T-helper 1 cell (primary cell): ENCODE data around the gene QSOX2.

Experiments
- DNase-seq, 5 donors: peaks; one replicate each; pipeline ENCODE4 v3.0.0-alpha.2; 2012 to 2020

QSOX2 gene

GRCh38 chr9:136235709-136236455 lies 9.7 kb downstream of the QSOX2 start:
- no peak for DNase-seq

- no peak for DNase-seq
These were observed 10.4 kb downstream of the QSOX2 start for GRCh38 chr9:136235171-136235570.

DNA sequence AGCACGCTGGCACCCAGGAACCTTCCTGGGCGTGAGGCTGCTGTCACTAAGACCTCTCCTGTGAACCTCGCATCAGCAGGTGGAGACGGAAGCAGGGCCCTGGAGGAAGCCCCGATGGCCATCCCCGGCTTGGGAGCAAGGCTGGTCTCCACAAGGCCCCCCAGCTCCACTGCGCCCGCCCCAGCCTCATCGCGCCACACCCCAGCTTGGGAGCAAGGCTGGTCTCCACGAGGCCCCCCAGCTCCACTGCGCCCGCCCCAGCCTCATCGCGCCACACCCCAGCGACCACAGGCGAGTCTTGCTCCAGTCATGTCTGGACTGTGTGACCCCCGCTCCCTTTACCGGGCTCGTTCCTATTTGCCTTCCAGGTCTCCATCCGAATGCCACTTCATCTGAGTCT lies 11.0 kb downstream of the QSOX2 start:
- no peak for DNase-seq

GRCh38 chr9:136233868-136234267 lies 11.7 kb downstream of the QSOX2 start:
- no peak for DNase-seq

- DNase-seq = peak in 1 of 5 donors; percentile 22
These were observed 12.2 kb downstream of the QSOX2 start for GRCh38 chr9:136233411-136233810.

DNA sequence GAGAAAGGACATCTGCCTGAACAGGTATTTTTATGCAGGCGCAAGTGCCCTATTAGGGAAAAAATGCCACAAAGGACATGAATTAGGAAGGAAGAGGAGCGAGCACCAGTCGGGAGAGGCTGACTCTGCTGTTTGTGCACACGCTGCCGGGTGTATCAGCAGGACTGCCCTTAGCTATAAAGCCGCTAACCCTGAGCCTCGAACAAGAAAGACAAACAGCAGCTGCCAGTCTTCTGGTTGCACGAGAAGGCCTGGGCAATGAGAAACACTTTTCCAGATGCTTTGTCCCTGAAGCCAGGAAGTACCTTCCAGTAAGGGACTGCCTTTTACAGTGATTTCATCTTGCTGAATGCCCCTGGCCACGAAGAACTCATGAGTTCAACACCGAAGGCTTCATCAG lies 12.6 kb downstream of the QSOX2 start:
- DNase-seq = no peak

DNA sequence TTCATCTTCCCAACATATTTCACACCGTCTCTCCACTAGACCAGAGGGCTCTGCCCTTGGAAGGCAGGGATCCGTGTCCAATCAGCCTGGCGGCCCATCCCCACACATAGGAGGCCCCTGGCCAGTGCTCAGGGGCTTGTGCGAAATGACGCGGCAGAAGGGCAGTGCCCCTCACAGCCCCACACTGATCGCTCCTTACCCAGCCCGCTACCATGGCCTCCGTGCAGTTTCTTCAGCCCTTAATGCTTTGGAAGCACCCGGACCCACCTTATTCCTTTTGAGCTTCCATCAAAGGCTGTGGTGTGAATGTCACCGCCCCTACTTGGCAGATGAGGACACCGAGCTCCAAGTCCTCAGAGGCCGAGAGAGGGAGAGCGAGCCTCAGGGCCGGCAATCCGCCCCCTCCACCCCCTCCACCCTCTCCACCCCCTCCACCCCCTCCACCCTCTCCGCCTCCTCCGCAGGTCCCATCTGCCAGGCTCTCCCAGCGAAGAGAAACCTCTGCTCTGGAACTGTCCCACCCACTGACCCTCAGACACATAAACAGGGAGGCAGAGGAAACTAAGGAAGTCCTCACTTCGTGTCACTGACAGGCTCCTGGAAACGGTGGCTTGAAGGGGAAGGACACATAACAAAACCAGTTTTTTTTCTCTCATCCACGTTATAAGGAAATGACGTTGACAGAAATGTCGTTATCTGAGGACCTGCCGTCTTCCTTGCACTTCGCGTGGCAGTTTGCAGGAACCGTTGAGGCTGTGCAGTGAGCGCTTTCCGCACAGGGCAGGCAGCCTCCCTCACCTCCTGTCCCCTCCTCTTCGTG lies 13.9 kb downstream of the QSOX2 start:
- peak in 2 of 5 donors; percentile 10 to 84 for DNase-seq

- DNase-seq = no peak
These were observed 14.8 kb downstream of the QSOX2 start for GRCh38 chr9:136230773-136231172.

DNA sequence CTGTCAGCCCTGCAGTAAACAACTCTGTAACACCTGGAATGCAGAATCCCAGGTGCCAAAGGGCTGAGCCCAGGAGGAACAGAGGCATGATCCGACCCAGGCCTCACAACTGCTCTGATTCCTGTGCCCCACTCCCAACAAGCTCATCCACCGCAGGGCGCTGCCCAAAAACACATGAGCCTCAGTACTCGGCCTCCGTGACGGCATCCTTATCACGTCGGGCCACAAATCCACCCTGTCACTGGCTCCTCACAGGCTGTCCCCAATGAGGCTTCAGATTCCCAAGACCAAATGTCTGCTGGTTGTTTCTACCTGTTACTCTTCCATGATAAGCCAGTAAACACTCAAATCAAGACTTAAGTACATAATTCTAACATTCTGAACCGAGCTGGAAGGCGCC lies 15.2 kb downstream of the QSOX2 start:
- DNase-seq = no peak

- DNase-seq = no peak
These were observed 16.2 kb downstream of the QSOX2 start for GRCh38 chr9:136229096-136230065.

GRCh38 chr9:136228107-136228875 lies 17.3 kb downstream of the QSOX2 start:
- no peak for DNase-seq

- DNase-seq = no peak
These were observed 18.8 kb downstream of the QSOX2 start for GRCh38 chr9:136226680-136227407.

GRCh38 chr9:136225748-136226679 lies 19.6 kb downstream of the QSOX2 start:
- DNase-seq = peak; percentile 33 to 73 (median 64)

DNA sequence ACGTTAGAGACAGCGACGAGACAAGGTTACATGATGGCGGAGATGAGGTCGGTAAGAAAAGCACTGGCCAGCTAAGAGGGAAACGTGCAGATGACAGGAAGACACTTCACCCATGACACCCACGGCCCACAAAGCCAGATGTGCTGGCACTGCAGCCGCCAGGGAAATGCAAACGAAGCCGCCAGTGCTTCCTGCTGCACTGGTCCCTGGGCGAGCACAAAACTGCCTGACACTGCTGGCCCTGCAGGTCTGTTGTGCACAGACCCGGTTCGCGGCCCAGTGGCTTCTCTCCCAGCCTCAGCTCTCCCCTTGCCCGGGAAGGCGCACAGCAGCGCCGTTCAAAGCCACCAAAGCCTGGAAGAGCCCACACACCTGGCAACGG lies 20.3 kb downstream of the QSOX2 start:
- DNase-seq = peak in 3 of 5 donors; percentile 36 to 64 (median 51)

- no peak for DNase-seq
These were observed 21.6 kb downstream of the QSOX2 start for GRCh38 chr9:136223871-136224640.

- no peak for DNase-seq
These were observed 22.7 kb downstream of the QSOX2 start for GRCh38 chr9:136222906-136223285.

DNA sequence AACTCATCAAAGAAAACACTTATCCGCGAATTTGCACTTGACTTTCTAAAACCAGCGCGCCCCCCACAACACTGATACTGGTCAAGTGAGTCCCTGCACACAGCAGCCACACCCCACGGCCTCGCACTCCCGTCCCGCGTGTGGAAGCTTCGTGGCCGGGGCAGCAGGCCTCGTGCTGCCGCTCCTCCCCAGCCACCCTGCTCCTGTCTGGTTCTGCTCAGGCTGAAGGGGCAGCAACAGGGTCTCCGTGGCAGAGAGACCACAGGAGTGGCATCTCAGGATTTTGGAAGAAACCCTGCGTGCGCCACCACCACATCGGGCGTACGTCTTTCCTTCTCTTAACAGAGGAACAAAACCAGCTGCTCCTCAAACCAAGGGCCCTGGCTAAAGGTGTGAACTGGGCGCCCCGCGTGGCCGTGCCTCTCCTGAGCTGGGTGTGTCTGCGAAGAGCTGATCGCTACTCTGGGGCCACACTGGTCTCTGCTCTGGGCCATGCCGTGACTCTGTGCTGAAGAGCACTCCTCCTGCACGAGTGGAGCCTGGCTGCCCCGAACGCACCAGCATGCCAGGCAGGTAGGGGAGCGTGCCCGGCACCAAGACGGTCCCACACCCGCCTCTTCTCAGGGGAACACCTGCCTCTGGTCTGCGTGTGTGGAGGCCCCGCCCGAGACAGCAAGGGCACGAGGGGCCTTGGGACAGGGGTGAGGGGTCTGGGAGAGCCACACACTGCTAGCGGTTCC lies 23.3 kb downstream of the QSOX2 start:
- no peak for DNase-seq

GRCh38 chr9:136220017-136220729 lies 25.4 kb downstream of the QSOX2 start:
- DNase-seq = peak in 3 of 5 donors; percentile 19 to 55 (median 37)
